HL-60 (cell line): ENCODE measurements around the gene KDM6A.

Source experiments
- GABPA ChIP-seq: IDR thresholded peaks from 2 replicates; pipeline ENCODE4 v1.6.1; 2012; ENCODE audit warnings: low read depth
- POLR2AphosphoS5 ChIP-seq: IDR thresholded peaks from 2 replicates; pipeline ENCODE4 v1.6.1; 2012; ENCODE audit warnings: low read depth
- TF ChIP-seq, protein P1 (sequence below): IDR thresholded peaks from one replicate; pipeline ENCODE4 v1.5.1; 2011; ENCODE audit warnings: low read length, control low read depth, inconsistent platforms; ENCODE audit not compliant: insufficient read depth
- TF ChIP-seq, protein P2 (sequence below): IDR thresholded peaks from 2 replicates; pipeline ENCODE4 v1.6.1; 2012; ENCODE audit warnings: low read depth; ENCODE audit not compliant: insufficient replicate concordance

DNA sequence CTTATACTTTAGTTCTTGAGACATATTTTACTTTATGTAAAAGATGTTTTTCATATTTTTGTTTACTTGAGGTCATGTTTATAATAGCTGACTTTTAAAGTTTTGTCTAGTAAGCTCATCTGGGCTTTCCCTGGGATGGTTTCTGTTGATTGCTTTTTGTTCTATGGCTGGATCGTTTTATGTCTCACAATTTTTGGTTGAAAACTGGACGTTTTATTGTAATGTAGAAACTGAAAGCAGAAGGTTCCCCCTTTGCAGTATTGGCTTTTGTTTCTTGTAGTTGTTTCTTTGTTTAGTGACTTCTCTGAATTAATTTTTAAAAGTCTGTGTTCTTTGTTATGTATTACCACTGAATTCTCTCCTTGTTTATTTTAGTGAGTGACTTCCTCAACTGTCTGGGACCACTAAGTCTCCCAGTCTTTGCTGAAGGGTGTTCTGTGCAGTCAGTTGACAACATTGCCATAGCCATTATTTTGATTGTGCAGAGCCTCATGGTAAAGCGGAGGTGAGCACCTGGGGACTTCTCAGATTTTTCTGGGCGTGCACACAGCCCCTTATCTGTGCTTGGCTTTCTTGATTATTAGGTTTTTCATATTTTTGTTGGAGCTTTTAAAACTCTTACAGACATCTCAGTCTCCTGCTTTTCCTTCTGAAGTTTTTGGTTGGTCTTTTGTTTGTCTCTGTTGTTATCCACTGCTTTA, 31.0 kb downstream of the KDM6A start:
- no peak for TF ChIP-seq POLR2AphosphoS5
- TF ChIP-seq, protein P1, sequence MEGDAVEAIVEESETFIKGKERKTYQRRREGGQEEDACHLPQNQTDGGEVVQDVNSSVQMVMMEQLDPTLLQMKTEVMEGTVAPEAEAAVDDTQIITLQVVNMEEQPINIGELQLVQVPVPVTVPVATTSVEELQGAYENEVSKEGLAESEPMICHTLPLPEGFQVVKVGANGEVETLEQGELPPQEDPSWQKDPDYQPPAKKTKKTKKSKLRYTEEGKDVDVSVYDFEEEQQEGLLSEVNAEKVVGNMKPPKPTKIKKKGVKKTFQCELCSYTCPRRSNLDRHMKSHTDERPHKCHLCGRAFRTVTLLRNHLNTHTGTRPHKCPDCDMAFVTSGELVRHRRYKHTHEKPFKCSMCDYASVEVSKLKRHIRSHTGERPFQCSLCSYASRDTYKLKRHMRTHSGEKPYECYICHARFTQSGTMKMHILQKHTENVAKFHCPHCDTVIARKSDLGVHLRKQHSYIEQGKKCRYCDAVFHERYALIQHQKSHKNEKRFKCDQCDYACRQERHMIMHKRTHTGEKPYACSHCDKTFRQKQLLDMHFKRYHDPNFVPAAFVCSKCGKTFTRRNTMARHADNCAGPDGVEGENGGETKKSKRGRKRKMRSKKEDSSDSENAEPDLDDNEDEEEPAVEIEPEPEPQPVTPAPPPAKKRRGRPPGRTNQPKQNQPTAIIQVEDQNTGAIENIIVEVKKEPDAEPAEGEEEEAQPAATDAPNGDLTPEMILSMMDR = no peak
- TF ChIP-seq GABPA = no peak
- TF ChIP-seq, protein P2, sequence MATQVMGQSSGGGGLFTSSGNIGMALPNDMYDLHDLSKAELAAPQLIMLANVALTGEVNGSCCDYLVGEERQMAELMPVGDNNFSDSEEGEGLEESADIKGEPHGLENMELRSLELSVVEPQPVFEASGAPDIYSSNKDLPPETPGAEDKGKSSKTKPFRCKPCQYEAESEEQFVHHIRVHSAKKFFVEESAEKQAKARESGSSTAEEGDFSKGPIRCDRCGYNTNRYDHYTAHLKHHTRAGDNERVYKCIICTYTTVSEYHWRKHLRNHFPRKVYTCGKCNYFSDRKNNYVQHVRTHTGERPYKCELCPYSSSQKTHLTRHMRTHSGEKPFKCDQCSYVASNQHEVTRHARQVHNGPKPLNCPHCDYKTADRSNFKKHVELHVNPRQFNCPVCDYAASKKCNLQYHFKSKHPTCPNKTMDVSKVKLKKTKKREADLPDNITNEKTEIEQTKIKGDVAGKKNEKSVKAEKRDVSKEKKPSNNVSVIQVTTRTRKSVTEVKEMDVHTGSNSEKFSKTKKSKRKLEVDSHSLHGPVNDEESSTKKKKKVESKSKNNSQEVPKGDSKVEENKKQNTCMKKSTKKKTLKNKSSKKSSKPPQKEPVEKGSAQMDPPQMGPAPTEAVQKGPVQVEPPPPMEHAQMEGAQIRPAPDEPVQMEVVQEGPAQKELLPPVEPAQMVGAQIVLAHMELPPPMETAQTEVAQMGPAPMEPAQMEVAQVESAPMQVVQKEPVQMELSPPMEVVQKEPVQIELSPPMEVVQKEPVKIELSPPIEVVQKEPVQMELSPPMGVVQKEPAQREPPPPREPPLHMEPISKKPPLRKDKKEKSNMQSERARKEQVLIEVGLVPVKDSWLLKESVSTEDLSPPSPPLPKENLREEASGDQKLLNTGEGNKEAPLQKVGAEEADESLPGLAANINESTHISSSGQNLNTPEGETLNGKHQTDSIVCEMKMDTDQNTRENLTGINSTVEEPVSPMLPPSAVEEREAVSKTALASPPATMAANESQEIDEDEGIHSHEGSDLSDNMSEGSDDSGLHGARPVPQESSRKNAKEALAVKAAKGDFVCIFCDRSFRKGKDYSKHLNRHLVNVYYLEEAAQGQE = no peak
